Breast epithelium (tissue), 4 donors: ENCODE measurements around the gene CHKA. TPM values are rescaled to one million over a fixed set of nuclear protein-coding genes. Genes with fewer than 3 reads are reported as not detected.
A peak's percentile ranks its signal among the peaks of the same experiment; 100 is the strongest.

Source experiments
- DNase-seq, 2 donors: peaks; one replicate each; pipeline ENCODE4 v3.0.0-alpha.2; 2019; ENCODE audit warnings: low spot score in 2 of 2
- H3K27ac ChIP-seq, 2 donors: fragments of 200-600 bp; sonication (generic) in 1 of 2; one replicate each; pipeline ENCODE4 v1.5.1; 2016 to 2019; ENCODE audit warnings: mild to moderate bottlenecking in 1 of 2
- H3K27me3 ChIP-seq, 2 donors: fragments of 200-600 bp; sonication (generic) in 1 of 2; one replicate each; pipeline versions ENCODE4 v1.5.1 to v1.6.0; 2017 to 2019; ENCODE audit warnings: control low read depth in 1 of 2, mild to moderate bottlenecking in 1 of 2
- H3K36me3 ChIP-seq: fragments of 200-600 bp; one replicate; pipeline ENCODE4 v1.5.1; 2019
- H3K4me1 ChIP-seq, 2 donors: fragments of 200-600 bp; sonication (generic); one replicate each; pipeline ENCODE4 v1.5.1; 2016 to 2019; ENCODE audit warnings: control low read depth in 1 of 2
- H3K4me3 ChIP-seq, 3 donors: fragments of 200-600 bp; sonication (generic); 1 replicate in 2 of 3; 2 replicates in 1 of 3; pipeline ENCODE4 v1.5.1; 2016 to 2019; ENCODE audit warnings: mild to moderate bottlenecking in 3 of 3, moderate library complexity in 2 of 3
- H3K9me3 ChIP-seq, 2 donors: fragments of 200-600 bp; sonication (generic) in 1 of 2; one replicate each; pipeline ENCODE4 v1.5.1; 2016 to 2019; ENCODE audit warnings: control low read depth in 1 of 2
- CTCF ChIP-seq, 3 donors: fragments of 450-650 bp; IDR thresholded peaks; one replicate each; pipeline ENCODE4 v1.5.1; 2016 to 2017; ENCODE audit warnings: antibody characterized with exemption in 3 of 3, mild to moderate bottlenecking in 3 of 3, moderate library complexity in 3 of 3
- POLR2A ChIP-seq: fragments of 450-650 bp; IDR thresholded peaks from one replicate; pipeline ENCODE4 v1.6.1; 2016; ENCODE audit warnings: antibody characterized with exemption, mild to moderate bottlenecking, moderate library complexity
- POLR2AphosphoS5 ChIP-seq, 3 donors: sonication (generic); formaldehyde crosslinking; IDR thresholded peaks; one replicate each; pipeline ENCODE4 v1.6.1; 2017; ENCODE audit warnings: antibody characterized with exemption in 3 of 3
- intact Hi-C: fragments of 100-400 bp; cut with DNase I; formaldehyde crosslinking; loops from one replicate; pipeline ENCODE4 v1.15.1; 2023; ENCODE audit warnings: low total_unique reads
- total RNA-seq, 3 donors: library from RNA; depleted of rRNA; stranded (reverse); fragments of >200 nt; gene quantifications; one replicate each; pipeline ENCODE4 v1.1.0, GENCODE V29; 2016

Gene CHKA
- total RNA-seq, 3 donors from 2014 or later, result 52.1 to 73.0 (median 71.7) TPM

GRCh38 chr11:68016161-68016903, 104.9 kb downstream of the CHKA start:
- no peak for TF ChIP-seq POLR2A
- TF ChIP-seq POLR2AphosphoS5 (IDR thresholded peaks at IDR 0.05), result no peak
- TF ChIP-seq CTCF (IDR thresholded peaks at IDR 0.05), result no peak
- Histone ChIP-seq H3K4me3 (no peak overlapping the region), H3K27me3 (no peaks in the 10 kb centered on the region), H3K9me3 (no peaks in the 10 kb centered on the region), H3K4me1 (peaks cover 21% of the 10 kb centered on the region in 2 donors), H3K27ac (peak overlapping the region; percentile 5 to 54), H3K36me3 (no peaks in the 10 kb centered on the region)
- intact Hi-C loops, result no loop called here
- no peak for DNase-seq

GRCh38 chr11:68015467-68015866, 105.7 kb downstream of the CHKA start:
- intact Hi-C loops, result no loop called here
- Histone ChIP-seq H3K27me3 (no peaks in the 10 kb centered on the region), H3K36me3 (no peaks in the 10 kb centered on the region), H3K4me3 (no peak overlapping the region), H3K27ac (peak overlapping the region; percentile 95 to 98), H3K9me3 (no peaks in the 10 kb centered on the region), H3K4me1 (peaks cover 26 to 28% of the 10 kb centered on the region in 2 donors)
- DNase-seq, result no peak
- no peak for TF ChIP-seq POLR2A
- no peak for TF ChIP-seq POLR2AphosphoS5 (IDR thresholded peaks at IDR 0.05)
- TF ChIP-seq CTCF (IDR thresholded peaks at IDR 0.05), result no peak

GRCh38 chr11:68014947-68015447, 106.2 kb downstream of the CHKA start:
- Histone ChIP-seq H3K9me3 (no peaks in the 10 kb centered on the region), H3K27me3 (no peaks in the 10 kb centered on the region), H3K4me1 (peaks cover 31 to 32% of the 10 kb centered on the region in 2 donors), H3K4me3 (no peak overlapping the region), H3K27ac (peak overlapping the region; percentile 95 to 98), H3K36me3 (no peaks in the 10 kb centered on the region)
- intact Hi-C loops, result no loop called here
- no peak for DNase-seq
- TF ChIP-seq POLR2AphosphoS5 (IDR thresholded peaks at IDR 0.05) (no peak), POLR2A (no peak), CTCF (IDR thresholded peaks at IDR 0.05) (no peak)

GRCh38 chr11:68014157-68014946, 106.8 kb downstream of the CHKA start:
- TF ChIP-seq POLR2A, result no peak
- TF ChIP-seq CTCF (IDR thresholded peaks at IDR 0.05), result no peak
- peak in 1 of 3 donors; percentile 8 for TF ChIP-seq POLR2AphosphoS5 (IDR thresholded peaks at IDR 0.05)
- Histone ChIP-seq H3K4me3 (peak overlapping the region in 1 of 3 donors; percentile 25), H3K27me3 (no peaks in the 10 kb centered on the region), H3K9me3 (no peaks in the 10 kb centered on the region), H3K4me1 (peaks cover 35 to 36% of the 10 kb centered on the region in 2 donors), H3K27ac (peak overlapping the region; percentile 95 to 98), H3K36me3 (no peaks in the 10 kb centered on the region)
- peak in 1 of 2 donors; percentile 71 for DNase-seq
- intact Hi-C loops, result no loop called here
